SU-DHL-6 (cell line): Measurements from ENCODE around the gene ABHD2.

Experiments used
- CTCF ChIP-seq: fragments of 200-600 bp; sonication (generic); IDR thresholded peaks from one replicate; pipeline ENCODE4 v1.5.1; 2017; ENCODE audit warnings: antibody characterized with exemption, mild to moderate bottlenecking, low read length, moderate library complexity; ENCODE audit not compliant: insufficient read depth, poor library complexity, severe bottlenecking
- EZH2phosphoT487 ChIP-seq: fragments of 200-600 bp; sonication (generic), shearing (Covaris generic); conservative IDR thresholded peaks from 2 replicates; pipeline ENCODE4 v1.6.1; 2018; ENCODE audit warnings: mild to moderate bottlenecking, antibody characterized with exemption, low read length, moderate library complexity, mixed read lengths

DNA sequence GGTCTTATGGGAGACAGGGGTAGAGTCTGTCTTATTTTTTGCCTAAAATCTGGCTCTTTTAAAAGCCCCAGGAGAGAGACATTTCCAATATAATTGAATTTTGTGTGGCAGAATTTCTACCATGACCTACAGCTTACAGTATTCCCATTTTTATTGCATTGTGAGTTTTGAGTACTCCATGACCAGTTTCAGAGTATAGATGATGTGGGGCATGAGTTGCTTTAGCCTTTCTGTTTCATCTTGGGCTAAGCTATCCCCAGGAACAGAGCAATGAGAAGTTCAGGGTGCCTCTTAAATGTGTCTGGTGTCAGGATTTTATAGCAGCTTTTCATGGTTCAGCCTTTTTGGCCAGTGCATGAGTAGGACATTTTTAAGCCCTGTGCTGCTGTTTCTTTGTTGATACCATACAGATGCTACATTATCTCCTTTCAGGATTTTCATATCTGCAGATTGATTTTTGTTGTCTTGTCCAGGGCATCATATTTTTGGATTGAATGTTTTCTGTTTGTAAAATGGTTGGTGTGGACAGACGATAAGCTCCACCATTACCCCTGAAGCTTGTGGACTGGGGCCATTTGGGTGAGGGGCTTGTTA lies 3.5 kb downstream of the ABHD2 start:
- TF ChIP-seq CTCF (no peak), EZH2phosphoT487 (no peak)
